OCI-LY3 (cell line): ENCODE results near the gene PCDHA4.

Experiments
- CTCF ChIP-seq: fragments of 200-600, 300-600 bp; sonication (generic); IDR thresholded peaks from 2 replicates; pipeline ENCODE4 v1.5.1; 2014; ENCODE audit warnings: antibody characterized with exemption, low read length, low read depth
- EZH2phosphoT487 ChIP-seq: fragments of 200-600 bp; shearing (Covaris generic); IDR thresholded peaks from 2 replicates; pipeline ENCODE4 v1.6.1; 2018; ENCODE audit warnings: antibody characterized with exemption, mixed run types, low read depth

- TF ChIP-seq CTCF (no peak), EZH2phosphoT487 (no peak)
Measured at GRCh38 chr5:140800816-140801493, 5.9 kb upstream of the PCDHA4 start, which contains the start of gene PCDHA3.
